CD4-positive, alpha-beta T cell treated with Interleukin-17A for 4 hours (primary cell): Measurements from ENCODE around the gene VRK2.
A peak's percentile ranks its signal among the peaks of the same experiment; 100 is the strongest.

Experiments used
- DNase-seq: peaks from one replicate; pipeline ENCODE4 v3.0.0-alpha.2; 2020; ENCODE audit warnings: mixed read lengths

The VRK2 gene

GRCh38 chr2:58046585-58047372, at the start of gene VRK2:
VRK2 (plus strand) TSS chr2:58046806; CDS start chr2:58048832, 2,026 bp downstream.
- peak; percentile 87 for DNase-seq

DNA sequence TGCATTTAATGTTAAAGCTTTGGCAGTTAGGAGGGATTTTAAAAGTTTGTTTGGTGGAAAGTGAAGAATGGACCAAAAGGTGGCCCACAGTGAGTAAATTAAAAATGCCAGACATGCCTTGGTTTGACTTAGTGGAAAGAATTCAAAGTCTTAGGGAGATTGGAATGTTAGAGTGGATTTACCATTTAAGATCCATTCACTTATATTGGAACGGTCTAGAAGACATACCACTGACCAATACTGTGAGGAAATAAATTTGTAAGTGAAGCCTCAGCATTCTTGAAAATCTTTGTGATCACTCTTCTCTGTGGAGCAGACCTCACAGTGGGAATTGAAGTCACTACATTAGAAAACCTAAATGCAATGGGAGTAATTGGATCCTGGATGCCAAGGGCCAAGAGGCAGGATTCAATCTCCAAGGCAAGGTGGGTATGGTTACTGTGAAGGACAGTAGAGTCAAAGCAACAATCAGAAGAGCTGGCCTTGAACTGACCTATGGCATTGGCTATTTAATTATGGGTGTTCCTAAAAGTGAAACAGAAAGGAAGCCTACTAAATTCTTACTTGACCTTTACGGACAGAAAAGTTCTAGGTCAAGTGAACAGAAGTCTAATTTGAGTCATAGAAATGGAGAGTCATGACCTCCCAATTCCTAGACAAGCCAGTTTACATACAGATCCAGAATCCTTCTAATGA, 40.2 kb upstream of the VRK2 start:
- no peak for DNase-seq

- DNase-seq: no peak
These were observed 39.7 kb upstream of the VRK2 start for GRCh38 chr2:58006952-58007284.

DNA sequence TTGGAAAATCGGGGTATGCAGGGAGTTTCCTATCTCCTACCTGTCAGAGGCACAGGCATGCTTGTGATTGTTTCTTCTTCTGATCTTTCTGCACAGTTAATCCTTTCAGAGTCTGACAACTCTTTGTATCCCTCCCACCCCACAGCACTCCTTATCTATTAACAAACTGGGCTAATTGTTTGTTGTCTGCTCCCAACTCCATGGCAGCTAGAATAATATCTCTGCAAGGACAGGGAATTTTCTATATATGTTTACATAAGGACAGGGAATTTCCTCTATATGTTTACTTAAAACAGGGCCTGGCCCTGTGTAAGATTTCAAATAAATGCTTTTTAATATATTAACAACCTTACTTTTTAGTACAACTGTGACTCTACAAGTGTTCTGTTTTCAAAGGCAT, 36.0 kb upstream of the VRK2 start:
- no peak for DNase-seq

DNA sequence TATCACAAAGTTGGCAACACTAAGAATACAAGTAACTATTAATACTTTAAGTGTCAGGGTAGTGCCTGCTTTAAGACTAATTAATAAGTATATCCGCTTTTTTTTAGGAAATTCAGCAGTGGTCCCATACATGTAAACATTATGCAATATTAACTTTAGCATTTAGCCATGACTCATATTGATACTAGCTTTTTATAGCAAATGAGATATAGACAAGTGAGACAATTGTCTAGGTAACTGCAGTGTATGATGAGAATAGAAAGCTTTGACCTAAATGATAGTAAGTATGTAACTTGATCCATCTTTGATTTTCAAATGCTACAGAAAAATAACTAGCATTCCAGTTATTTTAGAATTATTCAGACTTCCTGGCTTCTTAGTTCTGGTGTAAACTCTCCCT, 27.4 kb upstream of the VRK2 start:
- no peak for DNase-seq

DNA sequence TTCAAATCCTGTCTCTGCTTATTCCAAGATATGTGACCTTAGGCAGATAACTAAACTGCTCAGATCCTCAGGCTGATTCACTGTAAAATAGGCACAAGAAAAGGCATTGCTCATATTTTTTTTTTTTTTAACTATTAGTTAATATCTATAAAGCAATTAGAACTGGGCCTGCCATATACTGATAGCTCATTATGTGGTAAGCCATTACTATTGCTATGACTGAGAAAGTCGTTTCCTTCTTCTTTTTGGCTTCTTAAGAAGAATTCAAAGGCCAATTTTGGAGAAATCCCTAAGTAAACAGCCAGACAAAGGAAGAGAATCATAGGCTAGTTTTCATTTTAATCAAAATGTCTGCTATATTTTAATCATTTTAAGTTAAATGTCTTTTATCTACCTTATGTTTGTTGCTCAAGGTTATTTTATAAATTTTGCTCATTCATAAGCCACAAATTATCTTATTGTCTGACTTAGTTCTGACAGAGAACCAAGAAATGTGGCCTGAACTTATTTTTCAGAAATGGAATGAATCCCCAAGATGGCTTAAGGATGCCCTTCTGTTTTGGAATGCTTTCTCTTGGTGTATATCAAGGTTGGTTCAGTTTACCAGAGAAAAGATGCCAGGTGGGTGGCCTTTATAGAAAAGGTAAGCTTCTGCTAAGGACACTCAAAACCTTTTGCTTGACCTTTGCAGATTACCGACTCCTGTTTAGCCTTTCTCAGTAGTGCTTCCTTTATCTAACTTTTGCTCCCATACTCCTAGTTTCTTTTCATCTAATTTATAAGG, 21.3 kb upstream of the VRK2 start:
- no peak for DNase-seq

DNA sequence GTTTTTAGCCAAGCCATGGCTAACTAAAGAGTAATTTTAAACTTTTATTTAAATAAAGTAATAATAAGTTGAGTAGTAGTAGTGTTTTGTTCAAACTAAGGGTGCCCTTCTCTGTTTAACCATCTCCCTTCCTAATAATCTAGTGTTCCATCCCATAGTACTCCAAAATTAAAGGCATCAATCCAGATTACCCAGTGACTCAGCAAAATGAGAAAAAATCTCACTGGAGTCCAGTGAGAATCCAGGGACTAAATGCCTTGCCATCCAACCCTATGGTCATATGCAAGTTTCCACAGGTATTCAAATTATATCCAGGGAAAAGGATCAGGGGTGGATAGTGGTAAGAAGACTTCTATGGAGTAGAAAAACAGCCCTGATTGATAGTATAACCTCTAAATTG, 19.6 kb upstream of the VRK2 start:
- no peak for DNase-seq

- no peak for DNase-seq
These were observed 15.8 kb upstream of the VRK2 start for GRCh38 chr2:58030771-58031170.

DNA sequence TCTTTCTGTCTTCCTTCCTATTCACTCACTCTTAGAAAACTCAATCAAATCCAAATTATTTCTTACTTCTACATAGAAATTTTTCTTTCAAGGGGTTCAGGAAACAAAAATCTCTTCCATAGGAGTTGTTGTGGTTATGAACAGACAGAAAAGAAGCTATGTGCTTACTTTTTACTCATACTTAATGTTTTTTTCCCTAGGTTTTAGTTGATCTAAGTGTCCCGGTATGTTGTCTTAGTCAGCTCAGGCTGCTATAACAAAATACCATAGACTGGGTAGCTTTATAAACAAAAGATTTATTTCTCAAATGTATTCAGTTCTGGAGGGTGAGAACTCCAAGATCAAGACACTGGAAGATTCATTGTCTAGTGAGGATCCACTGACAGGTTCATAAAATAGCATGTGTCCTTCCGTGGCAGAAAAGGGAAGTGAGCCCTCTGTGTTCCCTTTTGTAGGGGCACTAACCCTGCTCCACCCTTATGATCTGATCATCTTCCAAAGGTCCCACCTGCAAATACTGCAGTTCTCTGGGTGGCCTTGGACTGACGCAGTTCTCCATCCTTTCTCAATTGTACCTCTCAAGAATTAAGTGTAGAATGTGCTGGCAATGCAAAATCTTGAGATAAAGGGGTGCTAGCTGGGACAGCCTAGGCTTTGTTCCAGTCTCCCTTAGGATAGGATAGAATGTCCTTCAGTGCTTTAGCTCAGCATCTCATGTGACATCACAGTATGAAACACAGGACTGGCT, 14.4 kb upstream of the VRK2 start:
- no peak for DNase-seq

GRCh38 chr2:58032764-58033080, 13.9 kb upstream of the VRK2 start:
- DNase-seq: no peak

DNA sequence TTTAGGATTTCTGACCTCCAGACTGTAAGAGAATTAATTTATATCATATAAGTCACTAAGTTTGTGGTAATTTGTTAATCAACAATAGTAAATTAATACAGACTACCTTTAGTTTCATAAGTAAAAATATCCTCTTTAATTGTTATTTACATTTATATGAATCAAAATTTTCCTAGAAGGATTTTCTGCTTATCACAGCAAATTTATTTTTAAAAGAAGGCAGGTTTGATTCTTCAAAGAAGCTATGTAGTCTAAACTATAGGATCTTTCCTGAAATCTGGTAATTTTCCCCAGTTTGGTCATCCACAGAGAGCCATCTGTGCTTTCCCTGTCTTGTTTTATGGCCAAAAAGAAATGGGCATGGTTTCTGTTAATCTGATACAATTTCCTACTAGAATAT, 13.1 kb upstream of the VRK2 start:
- DNase-seq: no peak

GRCh38 chr2:58035352-58035751, 11.3 kb upstream of the VRK2 start:
- no peak for DNase-seq

GRCh38 chr2:58039170-58039611, 7.4 kb upstream of the VRK2 start:
- no peak for DNase-seq

DNA sequence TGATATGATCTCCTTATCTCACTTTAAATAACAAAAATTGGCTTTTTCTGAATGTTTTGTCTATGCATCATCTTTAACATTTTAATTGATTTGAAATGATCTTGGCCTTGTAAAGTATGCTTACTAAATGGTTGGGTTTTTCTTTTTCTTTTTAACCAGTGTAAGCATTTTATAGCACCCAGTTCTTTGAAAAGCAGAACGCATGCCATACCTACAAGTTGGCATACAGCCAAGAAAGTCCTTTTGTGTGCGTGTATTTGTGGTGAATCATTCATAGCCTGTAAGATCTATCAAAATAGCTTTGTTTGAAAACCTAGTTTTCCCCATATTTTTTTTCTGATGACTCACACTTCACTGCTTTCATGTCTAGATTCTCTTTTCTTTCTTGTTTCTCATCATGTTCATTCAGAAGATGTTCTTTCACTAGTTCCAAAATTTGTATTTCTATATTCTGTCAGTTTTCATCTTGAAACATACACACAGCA, 4.1 kb upstream of the VRK2 start:
- DNase-seq: peak; percentile 35

GRCh38 chr2:58044145-58044544, 2.5 kb upstream of the VRK2 start:
- no peak for DNase-seq

DNA sequence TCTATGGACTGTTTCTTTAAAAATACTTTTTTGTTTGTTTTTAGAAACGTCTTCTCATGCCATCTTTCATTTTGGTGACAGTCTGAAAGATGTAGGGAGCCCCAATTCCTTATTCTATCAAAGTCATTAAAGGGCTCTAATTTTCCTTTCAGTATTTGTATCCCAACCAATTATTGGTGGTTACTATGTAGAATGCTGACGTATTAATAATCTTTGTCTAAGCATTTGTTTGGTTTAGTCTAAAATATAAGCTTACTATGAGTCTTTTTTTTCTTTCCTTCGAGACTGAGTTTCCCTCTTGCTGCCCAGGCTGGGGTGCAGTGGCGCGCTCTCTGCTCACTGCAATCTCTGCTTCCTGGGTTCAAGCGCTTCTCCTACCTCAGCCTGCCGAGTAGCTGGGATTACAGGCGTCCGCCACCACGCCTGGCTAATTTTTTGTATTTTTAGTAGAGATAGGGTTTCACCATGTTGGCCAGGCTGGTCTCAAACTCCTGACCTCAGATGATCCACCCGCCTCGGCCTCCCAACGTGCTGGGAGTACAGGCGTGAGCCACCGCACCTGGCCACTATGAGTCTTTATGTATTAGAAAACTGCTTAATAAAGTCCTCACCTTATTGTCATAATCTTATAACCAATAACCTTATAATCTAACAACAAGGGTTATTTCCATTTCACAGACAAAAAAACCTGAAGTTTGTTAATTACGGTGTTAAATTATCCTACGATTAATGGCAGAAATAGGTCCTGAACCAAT, 849 bp upstream of the VRK2 start:
- DNase-seq: no peak

DNA sequence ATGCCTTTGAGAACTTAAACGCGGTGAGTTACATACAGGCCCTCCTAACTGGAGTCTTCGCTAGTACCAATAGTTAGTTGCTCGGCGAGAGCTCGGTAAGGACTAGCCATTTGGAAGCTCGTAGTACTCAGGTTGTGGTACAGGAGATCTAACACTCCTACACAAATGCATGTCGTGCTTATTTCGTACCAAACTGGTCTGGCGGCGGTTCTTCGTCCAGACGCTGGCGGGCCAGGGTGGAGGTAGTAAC, 346 bp upstream of the VRK2 start:
- DNase-seq: no peak

GRCh38 chr2:58047373-58047935, 848 bp downstream of the VRK2 start:
- no peak for DNase-seq

- no peak for DNase-seq
These were observed 1.4 kb downstream of the VRK2 start for GRCh38 chr2:58047961-58048360.

GRCh38 chr2:58051445-58051844, 4.8 kb downstream of the VRK2 start:
- no peak for DNase-seq

DNA sequence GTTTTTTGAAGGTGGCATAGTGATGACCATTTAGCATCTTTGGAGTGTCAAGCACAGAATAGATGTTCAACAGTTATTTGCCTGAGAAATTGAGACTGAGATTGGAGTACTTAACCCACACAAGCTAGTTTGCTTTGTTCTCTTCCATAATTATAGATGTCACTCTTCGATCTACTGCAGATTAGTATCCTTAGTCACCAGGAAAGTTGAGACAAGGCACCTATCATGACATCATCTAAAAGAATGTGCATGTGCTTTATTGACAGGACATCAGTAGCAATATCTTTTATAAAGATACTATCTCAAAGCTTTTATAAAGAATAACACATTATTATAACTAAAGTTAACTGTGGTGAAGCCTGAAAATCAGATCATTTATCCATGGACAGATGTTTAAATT, 6.4 kb downstream of the VRK2 start:
- DNase-seq: no peak

GRCh38 chr2:58054264-58054663, 7.7 kb downstream of the VRK2 start:
- no peak for DNase-seq
